ENCODE measurements around the gene LCN10.

- TF ChIP-seq POLR2A (IDR thresholded peaks at IDR 0.05; ENCODE audit: low read depth): no peak
- no peak for TF ChIP-seq CTCF (IDR thresholded peaks at IDR 0.05)
- TF ChIP-seq POLR2AphosphoS5 (IDR thresholded peaks at IDR 0.05): no peak
- no peak for TF ChIP-seq EP300 (IDR thresholded peaks at IDR 0.05)
Measured at GRCh38 chr9:136762221-136762691, 19.5 kb upstream of the LCN10 start.

Measured in esophagus muscularis mucosa (tissue), 4 donors.